Cardiac septum (tissue), 1 donor: ENCODE measurements around the gene TEX44. TPM values are rescaled to one million over a fixed set of nuclear protein-coding genes. Genes with fewer than 3 reads are reported as not detected.
A peak's percentile ranks its signal among the peaks of the same experiment; 100 is the strongest.

Experiments
- DNase-seq: peaks from one replicate; pipeline ENCODE4 v3.0.0-alpha.2; 2020; ENCODE audit warnings: low spot score
- intact Hi-C: fragments of 100-400 bp; cut with DNase I; formaldehyde crosslinking; loops from one replicate; pipeline ENCODE4 v1.14.0; 2022
- total RNA-seq: library from RNA; stranded (reverse); fragmentation: NEBNext Ultra II Directional; extraction: Animal tissue kit (Norgen Biotek cat#: 25700); gene quantifications from one replicate; pipeline ENCODE4 v1.2.1, GENCODE V29; 2021
- donor health status: DM: no; HTN: no; CAD: no.

The TEX44 gene
- total RNA-seq, 1 donor from 2014 or later, result not detected

DNA sequence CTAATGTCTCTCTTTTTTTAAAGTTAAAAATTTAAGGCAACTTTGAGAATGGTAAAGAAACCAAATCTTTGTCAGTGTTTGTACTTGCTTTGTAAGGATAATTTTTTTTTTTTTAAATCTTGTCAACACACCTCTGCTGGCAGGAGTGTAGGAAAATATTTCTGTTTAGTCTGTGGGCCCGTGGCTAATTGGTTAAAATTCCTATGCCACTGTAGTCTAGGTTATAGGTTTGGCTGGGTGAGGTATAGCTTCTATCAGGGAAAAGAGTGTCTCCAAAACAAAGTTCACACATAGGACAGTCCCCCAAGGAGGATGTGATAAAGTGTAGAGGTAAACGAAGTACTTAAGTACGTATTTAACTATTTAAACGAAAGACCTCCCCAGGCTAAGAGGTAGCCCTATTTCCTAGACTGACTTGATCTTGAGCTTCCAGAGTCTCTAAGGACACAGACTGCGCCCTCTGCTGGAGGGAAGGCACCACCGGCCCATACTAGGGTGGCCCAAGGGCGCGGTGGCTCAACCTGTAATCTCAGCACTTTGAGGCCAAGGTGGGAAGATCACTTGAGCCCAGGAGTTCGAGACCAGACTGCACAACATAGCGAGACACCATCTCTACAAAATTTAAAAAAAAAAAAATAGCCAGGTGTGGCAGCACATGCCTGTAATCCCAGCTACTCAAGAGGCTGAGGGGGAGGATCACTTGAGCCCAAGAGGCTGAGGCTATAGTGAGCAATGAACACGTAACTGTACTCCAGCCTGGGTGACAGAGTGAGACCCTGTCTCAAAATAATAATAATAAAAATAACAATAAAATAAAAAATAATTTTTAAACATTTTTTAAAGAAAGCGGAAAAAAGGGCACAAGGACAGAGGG lies 8.9 kb downstream of the TEX44 start:
- intact Hi-C loops, result loop anchor here (1.0 to 5.0 kb wide), 2 partner anchors 38 to 84 kb away; no protein-coding TSS in a partner anchor
- peak; percentile 92 for DNase-seq

GRCh38 chr2:231602859-231603467 lies 10.3 kb downstream of the TEX44 start:
- intact Hi-C loops, result loop anchor here (5.0 kb wide), 1 partner anchor 86 kb away; no protein-coding TSS in a partner anchor
- DNase-seq, result no peak

GRCh38 chr2:231604101-231604684 lies 11.5 kb downstream of the TEX44 start:
- DNase-seq, result peak; percentile 82
- intact Hi-C loops, result loop anchor here (2.0 to 5.0 kb wide), 2 partner anchors 39 to 87 kb away; no protein-coding TSS in a partner anchor

DNA sequence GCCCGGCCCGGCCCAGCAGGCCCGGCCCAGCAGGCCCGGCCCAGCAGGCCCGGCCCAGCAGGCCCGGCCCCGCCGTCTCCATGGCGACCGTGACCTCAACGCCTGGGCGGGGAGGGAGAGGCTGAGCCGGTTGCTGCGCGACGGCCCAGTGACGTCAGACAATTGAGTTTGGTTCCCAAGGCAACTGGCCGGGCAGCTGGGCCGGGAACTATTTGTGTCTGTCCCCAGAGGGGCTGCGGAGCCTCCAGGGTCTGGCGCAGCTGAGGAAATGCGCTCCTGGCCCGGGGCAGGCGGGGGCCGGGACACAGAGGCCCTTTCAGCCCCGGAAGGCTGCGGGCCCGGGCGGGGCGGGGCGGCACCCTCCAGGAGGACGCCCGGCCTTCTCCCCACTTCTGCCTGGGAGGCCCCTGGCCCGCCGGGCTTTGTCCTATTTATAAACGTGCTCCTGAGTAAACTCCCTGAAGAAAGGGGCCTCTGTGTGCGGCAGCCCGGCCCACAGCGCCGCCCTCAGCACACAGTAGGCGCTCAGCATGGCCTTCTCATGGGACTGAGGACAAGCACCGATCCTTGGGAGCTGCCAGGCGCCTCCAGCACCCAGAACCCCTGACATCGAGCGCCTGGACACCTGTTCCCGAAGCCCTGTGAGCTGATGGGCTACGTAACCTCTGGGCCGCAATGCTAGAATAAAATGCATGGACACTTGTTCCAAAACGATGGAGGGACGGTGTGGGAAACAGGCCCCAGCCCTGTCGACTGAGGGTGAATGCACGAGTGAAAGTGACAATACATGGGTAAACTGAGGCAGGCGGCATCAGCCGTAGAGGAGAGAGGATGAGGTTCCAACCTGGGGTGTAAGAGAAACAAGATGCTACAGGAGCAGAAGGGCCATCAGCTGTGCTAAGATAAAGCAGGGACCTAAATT lies 12.3 kb downstream of the TEX44 start:
- peak; percentile 100 for DNase-seq
- intact Hi-C loops, result loop anchor here (2.0 to 5.0 kb wide), 2 partner anchors 38 to 88 kb away; no protein-coding TSS in a partner anchor

DNA sequence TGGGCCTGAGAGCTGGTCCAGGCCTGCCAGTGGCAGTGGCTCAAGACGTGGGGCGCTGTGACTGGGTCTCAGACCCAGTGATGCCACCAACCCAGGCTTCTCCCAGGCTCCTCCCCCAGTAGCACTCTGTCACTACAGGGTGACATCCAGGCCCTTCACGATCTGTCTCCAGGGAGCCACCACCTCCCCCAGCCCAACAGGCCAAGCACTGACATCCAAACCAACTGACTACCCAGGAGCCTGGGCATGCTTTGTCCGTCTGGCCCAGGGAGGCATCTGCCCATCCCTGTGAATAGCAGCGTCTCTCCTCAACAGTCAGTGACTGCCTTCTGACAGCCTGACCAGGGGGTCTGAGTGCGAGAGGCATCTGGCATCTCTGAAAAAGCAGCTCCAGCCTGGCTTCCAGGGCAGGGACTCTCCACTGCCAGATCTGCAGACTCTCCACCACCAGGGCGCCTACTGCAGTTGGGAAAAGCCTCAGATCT lies 13.0 kb downstream of the TEX44 start:
- intact Hi-C loops, result loop anchor here (2.0 kb wide), 1 partner anchor 37 kb away; no protein-coding TSS in a partner anchor
- DNase-seq, result no peak

DNA sequence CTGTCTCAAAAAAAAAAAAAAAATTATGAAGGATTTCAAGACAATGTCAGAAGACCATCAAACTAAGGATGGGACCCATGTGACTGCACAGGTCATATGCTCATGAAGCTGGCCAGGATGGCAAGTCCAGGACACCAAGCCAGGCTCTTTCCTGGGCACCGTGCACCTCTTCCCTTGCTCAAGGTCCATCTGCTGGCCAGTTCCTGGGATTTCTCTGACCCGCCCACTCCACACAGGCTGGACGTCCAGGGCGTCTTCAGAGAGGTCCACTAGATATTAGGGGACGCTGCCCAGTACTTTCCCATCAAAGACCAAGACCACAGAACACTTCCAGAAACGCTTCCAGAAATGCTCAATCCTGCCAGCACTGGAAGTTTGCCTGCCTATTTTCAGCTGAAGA lies 14.3 kb downstream of the TEX44 start:
- intact Hi-C loops, result no loop called here
- DNase-seq, result no peak

DNA sequence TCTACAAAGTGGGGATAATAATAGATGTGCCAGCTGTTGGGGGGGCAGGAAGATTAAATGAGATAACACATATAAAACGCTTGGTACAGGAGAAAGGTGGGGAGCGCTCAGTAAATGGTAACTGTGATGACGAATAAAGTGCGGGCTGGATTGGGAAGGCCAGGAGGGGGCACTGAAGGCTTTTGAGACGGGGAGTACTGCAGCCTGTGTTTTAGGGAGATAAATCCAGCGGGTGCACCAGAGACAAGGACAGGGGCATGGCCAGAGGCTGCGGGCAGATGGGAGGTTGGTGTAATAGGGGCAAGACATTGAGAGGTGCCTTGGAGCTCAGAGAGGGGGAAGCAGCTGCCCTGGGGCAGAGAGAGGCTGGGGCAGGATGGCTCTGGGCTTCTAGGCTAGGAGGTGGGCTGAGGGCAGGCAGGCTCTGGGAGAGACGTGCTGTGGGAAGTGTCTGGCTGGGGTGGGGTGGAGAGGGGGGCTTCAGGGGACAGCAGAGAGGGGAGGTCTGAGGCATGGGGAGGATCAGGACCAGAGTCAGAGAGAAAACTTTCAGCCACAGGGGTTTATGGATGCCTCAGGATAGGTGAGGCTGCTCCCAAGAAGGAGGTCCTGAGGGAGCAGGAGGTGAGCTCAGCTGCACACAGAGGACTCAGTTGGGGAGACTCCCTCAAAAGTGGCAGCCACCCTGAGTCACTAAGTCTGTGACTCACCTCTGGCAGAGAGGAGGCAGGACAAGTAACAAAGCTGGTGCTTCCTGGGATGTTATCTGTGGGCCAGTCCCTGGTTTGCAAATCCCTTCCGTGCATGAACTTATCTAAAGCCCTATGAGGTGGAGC lies 18.8 kb downstream of the TEX44 start:
- no peak for DNase-seq
- intact Hi-C loops, result loop anchor here (1.0 to 2.0 kb wide), 2 partner anchors 64 to 169 kb away; partner anchors contain the start of gene PDE6D

DNA sequence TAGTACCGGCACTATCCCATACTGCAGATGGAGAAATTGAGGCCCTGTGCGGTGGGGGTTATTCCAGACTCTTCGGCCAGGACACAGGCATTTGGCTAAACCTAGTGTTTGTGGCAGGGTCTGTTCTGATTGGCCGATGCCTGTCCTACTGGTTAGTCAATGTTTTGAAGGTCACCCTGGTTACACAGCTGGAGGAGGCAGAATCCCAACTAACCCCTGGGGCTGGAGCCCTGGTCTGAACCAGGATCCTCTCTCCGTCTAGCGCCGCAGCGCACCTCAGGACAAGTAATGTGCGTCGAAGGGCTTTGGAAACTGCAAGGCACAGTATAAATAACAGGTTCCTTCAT lies 19.4 kb downstream of the TEX44 start:
- DNase-seq, result no peak
- intact Hi-C loops, result loop anchor here (1.0 to 2.0 kb wide), 2 partner anchors 63 to 169 kb away; partner anchors contain the start of gene PDE6D

DNA sequence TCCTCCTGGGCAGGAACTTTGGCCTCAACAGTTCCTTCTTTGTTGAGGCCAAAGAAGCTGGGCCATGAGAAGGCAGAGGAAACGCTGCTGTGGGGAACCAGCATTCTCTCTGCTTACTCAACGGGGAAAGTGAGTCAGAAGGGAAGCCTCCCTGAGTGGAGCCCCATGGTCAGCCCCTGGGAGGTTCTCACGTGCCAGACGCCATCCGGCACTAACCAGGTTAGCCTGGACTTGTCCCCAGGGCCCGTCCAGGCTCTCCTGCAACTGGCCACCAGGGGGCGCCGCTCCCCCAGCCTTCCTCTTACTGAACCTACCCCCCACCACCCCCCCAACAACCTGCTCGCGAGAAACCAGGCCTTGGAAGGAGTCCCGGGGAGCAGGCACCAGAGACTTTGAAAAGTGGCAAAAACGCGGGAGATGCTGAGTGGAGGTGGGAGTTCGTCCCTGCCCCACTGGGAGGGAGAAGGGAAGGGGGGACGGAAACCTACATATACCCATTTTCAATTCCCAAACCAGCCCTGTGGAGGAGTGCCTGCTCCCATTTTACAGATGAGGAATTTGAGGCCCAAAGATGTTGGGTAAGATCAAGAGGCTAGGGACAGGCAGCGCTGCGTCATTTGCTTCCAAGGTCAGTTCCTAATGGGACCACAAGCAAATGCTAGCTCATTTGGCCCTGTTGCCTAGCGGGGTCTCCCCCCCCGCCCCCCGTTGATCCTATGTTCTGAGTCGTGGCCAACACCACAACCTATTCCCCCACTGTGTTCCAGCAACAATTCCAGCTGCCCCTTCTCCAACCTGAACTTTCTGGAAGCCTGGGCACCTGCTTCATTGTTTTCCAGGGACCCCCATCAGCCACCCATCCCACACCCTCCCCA lies 20.0 kb downstream of the TEX44 start:
- intact Hi-C loops, result loop anchor here (1.0 to 2.0 kb wide), 5 partner anchors 31 to 168 kb away; partner anchors contain the start of gene PDE6D
- DNase-seq, result peak; percentile 94

- intact Hi-C loops, result loop anchor here (1.0 to 2.0 kb wide), 4 partner anchors 30 to 168 kb away; partner anchors contain the start of gene PDE6D
- no peak for DNase-seq
These were observed 20.6 kb downstream of the TEX44 start for GRCh38 chr2:231613331-231613662.

DNA sequence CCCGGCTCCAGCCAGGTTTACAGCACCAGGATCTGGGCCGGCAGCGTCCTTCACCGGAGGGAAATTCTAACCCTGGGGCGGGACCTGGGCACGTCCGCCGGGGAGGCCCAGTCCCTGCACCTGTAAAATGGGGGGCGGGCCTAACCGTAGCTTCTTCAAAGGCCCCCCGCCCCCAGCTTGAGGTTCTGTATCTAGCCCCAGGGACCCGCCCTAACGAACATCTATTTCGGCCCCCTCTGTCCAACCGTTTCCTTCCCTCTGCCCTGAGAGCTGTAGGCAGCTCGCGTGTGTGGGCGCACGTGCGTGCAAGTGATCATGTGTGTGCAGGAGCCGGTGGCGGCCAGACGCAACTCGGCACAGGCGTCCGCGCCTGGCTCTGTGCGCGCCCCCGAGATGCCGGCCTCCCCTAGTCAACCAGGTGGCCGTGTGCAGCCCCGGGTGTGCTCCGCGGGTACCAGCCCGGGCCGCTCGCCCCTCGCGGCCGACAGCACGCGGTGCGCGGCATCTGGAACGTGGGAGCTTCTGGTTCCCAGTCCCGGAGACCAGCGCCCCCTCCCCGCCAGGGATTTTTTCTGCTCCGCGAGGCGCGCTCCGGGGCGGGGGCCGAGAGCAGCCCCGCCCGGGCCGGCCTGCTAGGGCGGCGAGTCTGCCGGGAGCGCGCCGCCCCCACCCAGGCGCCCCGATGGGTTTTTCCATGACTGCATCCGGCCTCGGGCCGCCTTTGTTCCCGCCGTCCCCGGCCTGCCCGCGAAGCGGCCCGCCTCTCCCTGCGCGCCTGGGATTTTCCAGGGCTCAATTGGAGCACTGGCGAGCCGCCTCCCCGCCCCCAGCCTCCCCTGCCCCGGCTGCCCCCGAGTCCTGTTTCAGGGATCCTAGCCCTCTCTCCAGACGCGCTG lies 21.2 kb downstream of the TEX44 start:
- peak; percentile 94 for DNase-seq

DNA sequence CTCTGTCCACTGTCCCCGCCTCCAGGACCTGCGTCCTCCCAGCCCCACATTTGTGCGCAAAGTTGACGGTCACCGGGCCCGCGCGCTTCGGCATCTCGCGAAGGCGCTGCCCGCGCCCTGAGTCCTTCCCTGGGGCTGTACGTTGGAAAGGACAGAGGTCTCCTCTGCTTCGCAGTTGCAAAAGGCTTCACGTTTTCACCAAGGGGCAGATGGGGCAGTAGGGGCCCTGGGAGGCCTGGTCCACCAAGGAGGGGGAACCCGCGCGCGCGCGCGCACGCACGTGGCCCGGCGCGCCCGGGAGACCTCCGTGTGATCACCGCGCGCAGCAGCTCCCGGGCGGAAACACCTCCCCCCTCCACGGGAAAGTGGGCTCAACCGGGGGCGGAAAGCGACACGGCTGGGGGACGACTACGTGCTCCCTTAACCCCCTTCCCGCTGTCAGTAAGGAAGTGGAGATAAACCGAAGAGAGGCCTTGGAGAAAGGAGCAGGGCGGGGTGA lies 21.9 kb downstream of the TEX44 start:
- intact Hi-C loops, result loop anchor here (1.0 kb wide), 1 partner anchor 26 kb away; no protein-coding TSS in a partner anchor
- no peak for DNase-seq

More for the DNA sequence above, 21.2 kb downstream of the TEX44 start:
- intact Hi-C loops, result loop anchor here (1.0 to 2.0 kb wide), 5 partner anchors 26 to 167 kb away; partner anchors contain the start of gene PDE6D

DNA sequence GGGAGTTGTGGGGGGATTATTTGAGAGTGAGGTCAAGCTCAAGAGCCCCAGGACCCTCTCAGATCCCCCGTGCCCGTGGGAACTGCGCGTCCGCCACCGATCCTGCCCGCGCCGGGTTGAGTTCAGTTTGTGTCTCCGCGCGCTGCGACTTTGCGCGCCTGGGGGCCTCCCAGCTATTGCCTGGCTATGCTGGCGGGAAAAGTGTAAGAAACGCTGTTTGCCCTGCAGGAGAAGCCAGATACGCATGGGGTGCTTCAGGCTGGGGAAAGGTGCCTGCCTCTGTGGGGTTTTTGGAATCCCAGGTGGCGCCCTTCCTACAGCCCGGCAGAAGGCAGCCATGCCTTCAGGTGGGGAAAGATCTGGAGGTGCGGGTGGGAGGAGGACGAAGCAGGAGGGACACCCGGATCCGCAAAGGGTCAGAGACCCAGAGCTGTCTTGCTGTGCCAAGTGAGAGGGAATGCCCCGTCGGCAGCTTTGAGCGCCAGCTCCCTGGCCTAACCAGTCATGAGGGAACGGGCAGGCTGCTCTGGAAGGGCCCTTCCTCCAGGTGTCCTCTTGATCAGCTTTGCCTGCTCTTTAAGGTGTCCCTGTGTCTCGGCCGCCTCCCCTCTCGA lies 22.5 kb downstream of the TEX44 start:
- intact Hi-C loops, result no loop called here

GRCh38 chr2:231616296-231616695 lies 23.6 kb downstream of the TEX44 start:
- no peak for DNase-seq
- intact Hi-C loops, result no loop called here

More for the DNA sequence above, 22.5 kb downstream of the TEX44 start:
- DNase-seq, result no peak
